ENCODE measurements around the gene CCDC170.
"Not testable (repeated sequence)": the region's sequence is repeated elsewhere in the genome, so short reads cannot be mapped to it uniquely, and the experiment has no call there.

CCDC170 gene

DNA sequence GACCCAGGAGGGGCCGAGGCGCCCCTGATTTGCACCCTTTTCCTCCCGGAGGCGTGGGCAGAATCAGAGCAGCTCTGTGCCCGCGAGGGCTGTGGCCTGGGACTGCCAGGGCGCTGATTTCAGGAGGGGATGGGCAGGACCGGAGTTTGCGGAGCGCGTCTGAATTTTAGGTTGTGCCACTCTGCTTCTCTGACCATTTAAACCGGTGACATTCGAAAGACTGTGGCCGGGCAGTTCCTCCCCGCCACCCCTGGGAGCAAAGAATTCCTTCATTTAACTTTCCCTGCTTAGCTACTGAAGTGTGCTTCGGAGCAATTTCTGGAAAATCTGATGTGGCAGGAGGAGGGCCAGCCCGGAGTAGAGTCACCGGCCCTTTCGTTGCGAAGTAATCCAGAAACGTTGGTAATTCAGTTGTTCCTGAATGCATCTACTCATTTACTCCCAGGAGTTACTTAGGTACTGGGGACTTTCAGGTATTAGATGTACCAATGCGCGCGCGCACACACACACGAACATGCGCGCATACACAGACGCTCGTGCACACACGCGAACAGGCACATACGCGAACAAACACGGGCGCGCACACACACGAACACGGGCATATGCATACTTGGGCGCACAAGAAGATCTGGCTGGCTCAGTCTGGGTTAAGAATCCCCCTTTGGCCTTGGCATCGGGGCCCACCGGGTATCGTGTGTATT is 568 bp downstream of the CCDC170 start:
- no peak for DNase-seq (ENCODE audit: low read depth)

DNA sequence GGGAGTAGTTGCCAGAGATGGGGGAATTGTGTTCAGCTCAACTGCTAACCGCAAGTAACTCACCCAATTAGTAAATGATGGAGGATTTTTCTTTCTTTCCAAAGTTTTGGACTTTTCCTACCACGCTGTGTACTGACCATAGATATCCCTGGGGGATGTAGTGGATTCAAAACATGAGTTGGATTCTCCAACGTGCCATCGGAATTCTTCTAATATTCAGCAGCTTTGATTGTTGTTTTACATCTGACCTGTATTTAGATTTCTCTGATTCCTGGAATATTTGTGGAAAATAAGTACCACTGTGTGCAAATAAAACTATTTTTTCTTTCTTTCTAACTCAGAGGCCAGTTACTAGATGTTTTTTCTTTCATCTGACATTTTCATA is 1.1 kb downstream of the CCDC170 start:
- no peak for DNase-seq (ENCODE audit: low read depth)

DNA sequence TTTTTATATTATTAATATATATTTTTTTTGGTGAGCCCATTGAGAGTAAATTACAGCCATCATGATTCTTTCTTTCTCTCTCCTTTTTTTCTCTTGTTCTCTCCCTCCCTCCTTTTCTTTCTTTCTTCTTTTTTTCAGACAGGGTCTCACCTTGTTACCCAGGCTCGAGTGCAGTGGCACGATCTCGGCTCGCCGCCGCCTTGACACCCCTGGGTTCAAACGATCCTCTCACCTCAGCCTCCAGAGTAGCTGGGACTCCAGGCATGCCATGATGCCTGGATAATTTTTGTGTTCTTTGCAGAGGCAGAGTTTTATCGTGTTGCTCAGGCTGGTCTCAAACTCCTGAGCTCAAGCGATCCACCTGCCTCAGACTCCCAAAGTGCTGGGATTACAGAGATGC is 1.6 kb downstream of the CCDC170 start:
- DNase-seq (ENCODE audit: low read depth): no peak

DNA sequence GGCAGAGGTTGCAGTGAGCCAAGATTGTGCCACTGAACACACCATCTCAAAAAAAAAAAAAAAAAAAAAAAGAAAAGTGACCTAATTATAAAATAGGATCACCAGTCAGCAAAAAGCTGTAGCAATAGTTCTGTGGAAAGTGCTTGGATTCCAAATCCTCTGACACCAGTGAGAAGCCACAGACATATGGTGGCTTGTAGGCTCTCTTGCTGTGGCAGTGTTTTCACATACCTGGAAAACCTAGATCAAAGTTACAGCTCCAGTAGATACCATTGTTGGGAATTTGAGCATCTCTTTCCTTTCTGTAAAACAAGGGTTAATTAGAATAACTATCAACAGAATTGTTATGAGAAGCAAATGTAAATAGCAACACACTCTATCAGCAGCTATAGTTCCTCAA is 4.1 kb downstream of the CCDC170 start:
- no peak for DNase-seq (ENCODE audit: low read depth)

DNA sequence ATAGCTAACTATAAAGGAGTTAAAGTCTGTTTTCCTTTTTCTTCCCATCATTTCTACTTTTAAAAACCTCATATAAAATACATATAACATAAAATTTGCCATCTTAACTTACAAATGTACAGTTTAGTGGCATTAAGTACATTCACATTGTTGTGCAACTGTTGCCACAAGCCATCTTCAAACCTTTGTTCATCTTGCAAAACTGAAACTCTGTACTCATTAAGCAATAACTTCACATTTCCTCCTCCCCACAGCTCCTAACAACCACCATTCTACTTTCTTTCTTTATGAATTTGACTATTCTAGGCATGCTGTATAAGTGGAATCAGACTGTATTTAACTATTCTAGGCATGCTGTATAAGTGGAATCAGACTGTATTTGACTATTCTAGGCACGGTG is 4.5 kb downstream of the CCDC170 start:
- DNase-seq (ENCODE audit: low read depth): no peak

DNA sequence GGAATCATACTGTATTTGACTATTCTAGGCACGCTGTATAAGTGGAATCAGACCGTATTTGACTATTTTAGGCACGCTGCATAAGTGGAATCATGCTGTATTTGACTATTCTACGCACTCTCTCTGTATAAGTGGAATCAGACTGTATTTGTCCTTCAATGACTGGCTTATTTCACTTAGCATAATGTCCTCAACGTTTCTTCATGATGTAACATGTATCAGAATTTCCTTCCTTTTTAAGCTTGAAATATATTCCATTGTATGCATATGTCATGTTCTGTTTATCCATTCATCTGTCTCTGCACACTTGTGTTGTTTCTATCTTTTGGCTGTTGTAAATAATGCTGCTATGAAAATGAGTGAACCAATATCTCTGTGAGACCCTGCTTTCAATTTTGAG is 5.7 kb downstream of the CCDC170 start:
- DNase-seq (ENCODE audit: low read depth): no peak

DNA sequence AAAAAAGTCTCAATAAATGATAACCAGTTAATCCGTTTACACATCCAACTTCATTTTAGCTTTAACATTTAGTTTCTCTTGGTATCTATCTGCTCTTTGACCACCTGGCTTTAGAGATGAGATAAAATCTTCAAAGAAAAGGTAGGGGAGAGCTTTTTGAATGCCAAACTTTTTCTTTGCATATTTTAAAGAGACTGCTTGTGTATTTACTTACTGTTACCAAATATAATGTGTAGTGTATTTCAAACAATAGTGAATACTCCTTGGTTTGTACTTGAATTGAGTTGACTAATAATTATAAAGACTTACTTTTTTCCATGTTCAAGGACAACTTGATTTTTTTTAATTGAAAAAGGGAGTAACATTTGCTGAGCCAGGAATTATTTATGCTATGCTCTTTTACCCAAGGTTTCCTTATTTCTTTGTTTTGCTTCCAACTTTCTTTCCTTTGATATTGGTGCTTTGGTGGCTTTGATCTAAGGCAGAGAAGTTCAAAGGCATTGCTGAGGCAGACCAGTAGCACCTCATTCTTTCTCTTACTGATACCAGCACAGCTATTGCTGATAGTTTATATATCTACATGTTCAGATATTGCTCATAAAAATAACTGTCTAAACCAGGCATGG is 7.8 kb downstream of the CCDC170 start:
- no peak for DNase-seq (ENCODE audit: low read depth)

DNA sequence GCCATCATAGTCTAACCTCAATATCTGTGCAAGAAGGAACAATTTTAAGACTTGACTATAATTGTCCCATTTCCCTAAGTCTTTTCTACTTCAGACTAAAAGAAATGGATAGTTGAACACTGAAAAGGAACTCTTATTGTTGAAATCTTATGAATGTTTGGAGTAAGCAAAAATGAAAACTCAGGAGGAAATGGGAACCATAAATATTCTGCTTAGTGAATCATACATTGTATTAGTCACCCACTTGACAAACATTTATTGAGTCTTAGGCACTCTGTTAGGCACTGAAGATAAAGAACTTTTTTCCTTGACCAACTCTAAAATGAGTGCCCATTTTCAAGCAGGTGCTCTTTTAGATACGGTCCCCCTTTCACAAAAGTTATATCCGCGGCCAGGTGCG is 8.7 kb downstream of the CCDC170 start:
- DNase-seq (ENCODE audit: low read depth): no peak

DNA sequence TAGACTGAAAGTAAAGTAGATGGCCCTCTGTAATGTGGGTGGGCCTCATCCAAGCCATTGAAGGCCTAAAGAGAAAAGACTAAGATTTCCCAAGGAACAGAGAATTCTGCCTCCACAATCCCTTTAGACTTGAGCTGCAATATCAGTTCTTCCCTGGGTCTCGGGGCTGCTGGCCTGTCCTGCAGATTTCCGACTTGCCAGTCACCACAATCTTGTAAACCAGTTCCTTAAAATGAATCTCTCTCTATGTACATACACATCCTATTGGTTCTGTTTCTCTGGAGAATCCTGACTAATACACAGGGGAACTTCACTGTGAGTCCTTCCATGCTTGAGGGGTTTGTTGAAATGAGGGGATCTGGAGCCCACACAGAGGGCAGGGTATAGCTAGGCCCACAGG is 12.9 kb downstream of the CCDC170 start:
- no peak for DNase-seq (ENCODE audit: low read depth)

DNA sequence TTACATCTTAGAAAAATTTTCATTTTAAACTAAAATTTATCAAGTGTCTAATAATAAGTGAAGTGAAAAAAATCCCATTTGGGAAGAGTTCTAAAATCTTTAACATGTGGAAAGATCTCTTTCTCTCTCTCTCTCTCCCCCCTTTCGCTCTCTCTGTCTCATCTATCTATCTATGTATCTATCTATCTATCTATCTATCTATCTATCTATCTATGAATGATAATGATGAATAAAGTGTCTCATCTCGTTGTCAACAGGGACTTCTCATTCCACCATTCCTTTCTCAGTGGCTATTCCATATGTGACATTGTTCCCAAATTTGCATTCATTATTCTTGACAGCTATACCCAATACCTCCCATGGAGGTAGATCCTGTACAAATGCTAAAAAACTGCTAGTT is 15.2 kb downstream of the CCDC170 start:
- DNase-seq (ENCODE audit: low read depth): no peak

DNA sequence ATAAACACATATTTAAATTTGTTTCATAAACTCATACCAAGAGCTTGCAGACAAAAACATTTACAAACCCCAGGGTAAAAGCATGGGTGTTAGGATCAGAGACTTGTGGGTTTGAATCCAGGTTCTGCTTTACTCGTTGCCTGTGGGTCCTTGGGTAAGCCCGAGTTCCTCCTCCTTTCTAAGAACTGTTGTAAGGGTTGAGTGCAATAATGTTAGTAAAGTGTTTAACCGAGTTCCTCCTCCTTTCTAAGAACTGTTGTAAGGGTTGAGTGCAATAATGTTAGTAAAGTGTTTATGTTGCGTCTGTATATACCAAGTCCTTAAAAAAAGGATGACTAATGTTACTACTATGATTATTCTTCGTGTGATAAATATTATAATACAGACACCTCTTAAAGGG is 18.7 kb downstream of the CCDC170 start:
- DNase-seq (ENCODE audit: low read depth): no peak

DNA sequence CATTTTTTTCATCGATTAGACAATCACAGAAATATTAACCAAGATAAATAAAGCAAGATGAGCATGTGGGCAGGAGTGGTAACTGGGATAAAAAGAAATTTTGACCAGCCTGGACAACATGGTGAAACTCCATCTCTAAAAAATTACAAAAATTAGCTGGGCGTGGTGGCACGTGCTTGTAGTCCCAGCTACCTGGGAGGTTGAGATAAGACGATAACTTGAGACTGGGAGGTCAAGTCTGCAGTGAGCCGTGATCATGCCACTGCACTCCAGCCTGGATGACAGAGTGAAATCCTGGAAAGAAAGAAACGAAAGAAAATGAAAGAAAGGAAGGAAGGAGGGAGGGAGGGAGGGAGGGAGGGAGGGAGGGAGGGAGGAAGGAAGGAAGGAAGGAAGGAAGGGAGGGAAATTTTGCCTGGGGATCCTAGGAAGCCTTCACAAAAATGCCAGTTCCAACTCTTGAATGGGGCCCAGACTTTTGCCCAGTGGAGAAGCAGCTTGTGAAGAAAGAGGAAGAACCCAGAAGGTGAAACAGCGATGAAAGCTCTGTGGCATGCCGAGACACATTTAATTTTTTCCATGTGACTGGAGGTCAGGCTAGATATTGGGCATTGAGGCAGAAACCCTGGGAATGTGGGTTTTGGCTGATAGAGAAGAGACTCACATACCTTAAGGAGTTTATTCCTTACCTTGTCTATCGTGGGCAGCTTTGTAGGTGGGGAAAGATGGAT is 20.3 kb downstream of the CCDC170 start:
- DNase-seq (ENCODE audit: low read depth): no peak

DNA sequence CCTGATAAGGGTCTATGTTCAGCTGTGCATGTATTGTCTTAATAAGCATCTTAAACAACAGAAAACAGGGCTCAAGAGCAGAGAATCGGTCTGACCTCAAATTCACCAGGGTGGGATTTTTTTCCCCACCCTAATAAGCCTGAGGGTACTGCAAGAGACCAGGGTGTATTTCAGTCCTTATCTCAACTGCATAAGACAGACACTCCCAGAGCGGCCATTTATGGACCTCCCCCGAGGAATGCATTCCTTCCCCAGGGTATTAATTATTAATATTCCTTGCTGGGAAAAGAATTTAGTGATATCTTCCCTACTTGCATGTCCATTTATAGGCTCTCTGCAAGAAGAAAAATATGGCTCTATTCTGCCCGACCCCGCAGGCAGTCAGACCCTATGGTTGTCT is 25.2 kb downstream of the CCDC170 start:
- not testable (repeated sequence) for DNase-seq (ENCODE audit: low read depth)

DNA sequence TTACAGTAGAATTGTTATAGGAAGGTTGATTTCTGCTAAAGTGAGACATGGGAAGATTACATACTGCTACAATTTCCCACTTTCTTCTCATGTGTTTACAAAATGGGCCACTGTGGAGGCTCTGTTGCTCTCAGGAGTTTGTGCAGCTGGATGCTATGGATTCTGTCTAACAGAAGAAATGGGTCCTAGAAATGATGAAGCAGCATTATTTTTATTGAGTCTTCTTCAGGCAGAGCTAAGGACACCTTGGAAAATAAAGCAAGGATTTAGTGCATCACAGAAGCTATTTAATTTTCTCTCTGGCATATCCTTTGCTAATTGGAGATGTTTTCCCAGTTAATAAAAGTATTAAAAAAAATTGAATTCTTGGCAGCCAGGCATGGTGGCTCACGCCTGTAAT is 29.2 kb downstream of the CCDC170 start:
- DNase-seq (ENCODE audit: low read depth): no peak

DNA sequence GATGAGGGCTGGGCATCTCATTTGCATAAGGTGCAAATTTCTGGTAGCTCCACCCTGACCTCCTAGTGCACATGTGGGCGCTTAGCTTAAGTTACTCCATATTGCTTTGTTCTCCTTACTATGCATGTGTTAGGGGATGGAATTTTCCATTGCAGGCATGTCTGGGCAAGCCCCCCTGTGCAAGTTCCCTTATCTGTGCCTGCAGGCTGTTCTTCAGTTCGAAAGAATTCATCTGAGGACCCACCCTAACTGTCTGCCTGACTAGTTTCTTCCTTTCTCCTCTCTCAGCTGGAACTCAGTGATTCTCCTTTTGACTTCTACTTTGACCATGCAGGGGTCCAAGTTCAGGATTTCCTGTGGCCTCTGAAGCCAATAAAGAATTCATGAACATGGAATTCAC is 30.2 kb downstream of the CCDC170 start:
- no peak for DNase-seq (ENCODE audit: low read depth)

DNA sequence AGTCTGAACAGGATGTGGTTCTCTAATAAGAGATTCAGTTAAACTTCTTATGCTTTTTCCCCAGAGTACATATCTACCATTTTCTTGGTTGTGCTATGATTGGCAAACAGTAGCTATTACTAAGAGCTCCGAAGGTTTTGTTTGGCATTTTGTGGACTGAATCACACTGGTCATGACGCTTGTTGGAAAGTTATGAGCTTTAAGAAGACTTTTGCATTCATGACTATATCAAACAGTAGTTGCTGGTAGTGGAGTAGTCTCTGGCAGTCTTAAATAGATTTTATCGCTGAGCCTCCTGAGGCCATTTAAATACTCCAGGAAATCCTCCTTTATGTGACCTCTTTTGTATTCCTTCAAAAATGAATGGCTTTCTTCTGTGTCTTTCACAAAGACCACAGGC is 40.8 kb downstream of the CCDC170 start:
- DNase-seq (ENCODE audit: low read depth): no peak

DNA sequence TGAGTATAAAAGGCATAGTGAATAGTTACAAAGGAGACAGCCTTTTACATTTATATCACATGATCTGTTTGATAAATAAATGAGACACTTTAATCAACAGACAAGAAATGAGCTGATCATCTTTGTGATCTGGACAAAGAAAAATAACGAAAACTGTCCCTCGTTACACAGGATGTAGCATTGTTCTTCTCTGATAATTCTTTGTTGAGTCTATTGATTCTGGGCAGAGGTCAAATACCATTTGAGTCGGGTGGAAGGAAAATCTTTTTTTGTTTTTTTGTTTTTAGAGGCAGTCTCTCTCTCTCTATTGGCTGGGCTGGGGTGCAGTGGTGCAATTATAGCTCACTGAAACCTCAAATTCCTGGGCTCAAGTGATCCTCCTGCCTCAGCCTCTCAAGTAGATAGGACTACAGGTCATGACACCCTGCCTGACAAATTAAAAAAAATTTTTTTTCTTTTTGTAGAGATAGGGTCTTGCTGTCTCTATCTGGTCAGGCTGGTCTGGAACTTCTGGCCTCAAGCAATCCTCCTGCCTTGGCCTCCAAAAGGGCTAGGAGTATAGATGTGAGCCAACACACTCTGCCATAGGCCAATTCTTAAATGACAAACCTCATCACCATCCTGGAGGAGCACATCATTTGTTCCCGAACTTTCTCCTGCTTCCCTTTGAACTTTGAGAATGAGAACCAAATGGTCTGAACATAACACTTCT is 41.8 kb downstream of the CCDC170 start:
- DNase-seq (ENCODE audit: low read depth): no peak

DNA sequence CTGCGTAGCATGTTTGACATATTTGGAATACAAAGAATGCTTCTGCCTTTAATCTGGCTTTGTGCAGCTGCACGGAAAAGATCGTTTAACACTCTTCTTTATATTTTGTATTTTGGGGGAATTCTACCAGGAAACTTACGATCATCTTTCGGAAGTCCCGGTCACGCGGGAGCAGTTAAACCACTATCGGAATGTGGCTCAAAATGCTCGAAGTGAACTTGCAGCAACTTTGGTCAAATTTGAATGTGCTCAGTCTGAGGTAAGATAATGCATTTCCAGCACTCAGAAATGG is 42.3 kb downstream of the CCDC170 start:
- DNase-seq (ENCODE audit: low read depth): no peak

DNA sequence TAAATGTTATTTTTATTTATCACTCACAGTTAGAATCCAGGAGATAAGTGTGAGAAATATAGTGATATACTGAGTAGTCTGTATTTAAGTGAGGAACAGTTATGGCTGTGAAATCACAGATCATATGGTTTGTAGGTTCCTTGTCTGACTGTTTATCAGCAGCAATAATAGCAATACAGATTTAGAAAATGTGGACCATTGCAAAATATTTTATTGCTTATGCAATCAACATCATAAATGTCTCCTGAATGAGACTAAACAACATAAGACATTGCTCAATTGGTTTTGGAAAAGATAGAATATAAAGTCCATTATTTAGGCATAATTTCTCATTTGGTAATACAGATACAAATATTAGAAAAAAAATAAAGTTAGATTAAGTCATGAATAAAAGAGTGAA is 43.7 kb downstream of the CCDC170 start:
- no peak for DNase-seq (ENCODE audit: low read depth)

DNA sequence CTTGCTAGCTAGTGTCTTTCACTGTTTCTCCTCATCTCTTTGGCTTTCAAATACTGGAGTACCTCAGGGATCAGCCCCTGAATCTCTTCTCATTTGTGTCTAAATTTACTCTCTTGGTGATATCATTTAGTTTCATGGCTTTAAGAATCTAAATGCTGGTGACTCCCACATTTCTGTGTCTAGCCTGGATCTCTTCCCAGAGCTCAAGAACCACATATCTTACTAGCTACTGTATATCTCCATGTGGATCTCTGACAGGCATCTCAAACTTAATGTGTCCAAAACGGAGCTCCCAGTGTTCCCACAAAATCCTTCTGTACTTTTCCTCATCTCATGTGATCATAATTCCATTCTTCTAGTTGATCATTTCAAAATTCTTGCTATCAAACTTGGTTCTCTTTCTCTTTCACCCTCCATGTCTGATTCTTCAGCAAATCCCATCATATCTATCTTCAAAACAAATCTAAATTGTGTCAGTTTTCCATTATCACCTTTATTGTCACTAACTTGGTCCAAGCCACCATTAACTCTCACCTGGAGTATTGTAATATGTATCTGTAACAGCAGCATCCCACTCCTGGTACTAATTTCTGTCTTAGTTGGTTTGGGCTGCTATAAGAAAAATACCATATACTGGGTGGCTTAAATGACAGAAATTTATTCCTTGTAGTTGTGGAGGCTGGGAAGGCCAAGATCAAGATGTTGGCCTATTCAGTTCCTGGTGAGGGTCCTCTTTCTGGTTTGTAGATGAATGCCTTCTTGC is 45.9 kb downstream of the CCDC170 start:
- no peak for DNase-seq (ENCODE audit: low read depth)

DNA sequence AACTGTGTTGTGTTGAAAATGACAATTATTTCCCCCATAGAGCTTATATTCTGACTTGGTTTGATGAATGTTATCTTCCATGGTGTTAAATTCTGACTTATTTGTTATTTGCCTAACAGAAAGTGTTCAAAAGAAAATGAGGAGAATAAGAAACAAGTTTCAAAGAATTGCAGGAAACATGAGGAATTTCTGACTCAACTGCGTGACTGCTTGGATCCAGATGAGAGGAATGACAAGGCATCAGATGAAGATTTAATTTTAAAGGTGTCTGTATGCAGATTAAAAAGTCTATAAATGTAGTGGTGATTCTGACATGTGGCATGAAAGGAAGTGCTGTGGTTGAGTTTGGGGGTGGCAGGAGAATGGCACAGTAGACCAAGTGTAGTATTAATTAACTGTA is 50.6 kb downstream of the CCDC170 start:
- DNase-seq (ENCODE audit: low read depth): no peak

DNA sequence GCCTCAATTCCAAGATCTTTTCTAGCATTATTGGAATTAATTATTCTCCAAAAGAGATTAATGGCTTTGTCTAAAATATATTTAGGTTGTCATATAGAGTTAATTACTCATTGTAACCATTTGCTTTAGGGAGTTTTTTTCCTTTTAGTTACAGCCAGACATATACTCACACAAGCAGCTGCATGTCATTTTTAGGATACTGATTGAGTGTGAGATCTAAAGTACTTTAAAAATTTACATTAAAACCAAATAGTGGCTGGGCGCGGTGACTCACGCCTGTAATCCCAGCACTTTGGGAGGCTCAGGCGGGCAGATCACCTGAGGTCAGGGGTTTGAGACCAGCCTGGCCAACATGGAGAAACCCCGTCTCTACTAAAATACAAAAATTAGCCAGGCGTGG is 51.1 kb downstream of the CCDC170 start:
- not testable (repeated sequence) for DNase-seq (ENCODE audit: low read depth)

All from stimulated activated CD8-positive, alpha-beta memory T cell treated with anti-CD3 and anti-CD28 coated beads, Interleukin-12 subunit alpha, Interleukin-12 subunit beta, amount 100 ng/mL, for 4 hours (primary cell).